HCT116 (cell line): ENCODE results near the gene CSRP3. TPM values are rescaled to one million over a fixed set of nuclear protein-coding genes. Genes with fewer than 3 reads are reported as not detected.

Experiments
- ATAC-seq: fragments of 200-7000 bp; cut with Tn5 transposase; 2 replicates; pipeline ENCODE4 v1.9.1; 2020; ENCODE audit warnings: mild to moderate bottlenecking, moderate library complexity
- BruUV-seq: library from RNA; stranded (reverse); fragments of 400-500 nt; replicated peaks from 2 replicates; lab custom pipeline; 2021; lab: Mats Ljungman, UMichigan
- CTCF ChIA-PET: fragments of 300-600 bp; sonication (Branson Sonifier 250); formaldehyde crosslinking; loops from one replicate; lab custom pipeline; 2021; ENCODE audit warnings: antibody characterized with exemption; lab: Charles Lee
- POLR2A ChIA-PET: fragments of 300-600, 350-600 bp; sonication (Branson Sonifier 250); formaldehyde crosslinking; loops from one replicate; lab custom pipeline; 2021; ENCODE audit warnings: antibody characterized with exemption; lab: Charles Lee
- RAD21 ChIA-PET, 2 experiments: fragments of 300-600 bp; sonication (Branson Sonifier 250); formaldehyde crosslinking; loops; one replicate each; lab custom pipeline; 2023; ENCODE audit warnings: low total read pairs in 2 of 2; ENCODE audit not compliant: uncharacterized antibody in 2 of 2, unreplicated experiment in 2 of 2, low non-redundant PET in 1 of 2; lab: Charles Lee
- DNase-seq: peaks from one replicate; pipeline ENCODE4 v3.0.0-alpha.2; 2010; ENCODE audit warnings: low read depth, low spot score
- H2AFZ ChIP-seq: fragments of 200-600 bp; shearing (Covaris generic), sonication (generic); 2 replicates; pipeline ENCODE4 v1.6.1; 2017; ENCODE audit warnings: low read depth, mixed run types, mixed read lengths, antibody characterized with exemption, low read length; ENCODE audit not compliant: poor library complexity, severe bottlenecking
- H3K27ac ChIP-seq: 2 replicates; pipeline ENCODE4 v1.5.1; 2012; ENCODE audit warnings: low read depth, low read length
- H3K27me3 ChIP-seq: fragments of 200-600 bp; sonication (generic); 2 replicates; pipeline ENCODE4 v1.6.1; 2016; ENCODE audit warnings: mixed run types, low read length, mixed read lengths; ENCODE audit not compliant: insufficient read depth
- H3K36me3 ChIP-seq, 2 experiments: fragments of 200-500 bp in 1 of 2; fragments of 200-600 bp in 1 of 2; sonication (Bioruptor generic) in 1 of 2; sonication (generic) in 1 of 2; 2 replicates each; pipeline versions ENCODE4 v1.5.1 to v1.6.1; 2014 to 2016; ENCODE audit warnings: low read length in 2 of 2, inconsistent platforms in 1 of 2, mixed read lengths in 1 of 2, mixed run types in 1 of 2; ENCODE audit not compliant: insufficient read depth in 2 of 2, control insufficient read depth in 1 of 2
- H3K4me1 ChIP-seq, 2 experiments: fragments of 200-600 bp in 1 of 2; sonication (generic) in 1 of 2; 2 replicates each; pipeline versions ENCODE4 v1.5.1 to v1.6.1; 2012 to 2017; ENCODE audit warnings: low read length in 2 of 2, inconsistent platforms in 1 of 2, mild to moderate bottlenecking in 1 of 2, mixed read lengths in 1 of 2, mixed run types in 1 of 2, moderate library complexity in 1 of 2; ENCODE audit not compliant: insufficient read depth in 2 of 2, control insufficient read depth in 1 of 2
- H3K4me2 ChIP-seq: fragments of 200-600 bp; sonication (generic); 2 replicates; pipeline ENCODE4 v1.6.1; 2017; ENCODE audit warnings: mixed run types, low read length, mixed read lengths
- H3K4me3 ChIP-seq, 2 experiments: fragments of 200-600 bp in 1 of 2; sonication (generic) in 1 of 2; replicated peaks in 1 of 2; 2 replicates each; pipeline ENCODE4 v1.5.1; 2011 to 2016; ENCODE audit warnings: low read length in 2 of 2, control low read depth in 1 of 2, low read depth in 1 of 2, mild to moderate bottlenecking in 1 of 2, mixed read lengths in 1 of 2, mixed run types in 1 of 2
- H3K79me2 ChIP-seq: fragments of 200-600 bp; sonication (generic); 2 replicates; pipeline ENCODE4 v1.6.1; 2017; ENCODE audit warnings: mild to moderate bottlenecking, mixed run types, low read length, moderate library complexity, mixed read lengths; ENCODE audit not compliant: insufficient read depth
- H3K9ac ChIP-seq: fragments of 200-600 bp; sonication (generic); 2 replicates; pipeline ENCODE4 v1.6.1; 2016; ENCODE audit warnings: low read length, mixed read lengths
- H3K9me2 ChIP-seq: fragments of 200-600 bp; sonication (generic), shearing (Covaris generic); 2 replicates; pipeline ENCODE4 v1.6.1; 2017; ENCODE audit warnings: mixed run types, mild to moderate bottlenecking, moderate library complexity; ENCODE audit not compliant: insufficient read depth
- H3K9me3 ChIP-seq, 2 experiments: fragments of 200-500 bp in 1 of 2; fragments of 200-600 bp in 1 of 2; sonication (Bioruptor generic) in 1 of 2; sonication (generic) in 1 of 2; 2 replicates each; pipeline ENCODE4 v1.6.1; 2014 to 2017; ENCODE audit warnings: low read length in 2 of 2, mixed read lengths in 2 of 2, inconsistent platforms in 1 of 2, low read depth in 1 of 2, mild to moderate bottlenecking in 1 of 2, mixed run types in 1 of 2, moderate library complexity in 1 of 2; ENCODE audit not compliant: control insufficient read depth in 1 of 2, insufficient read depth in 1 of 2
- H4K20me1 ChIP-seq: fragments of 200-600 bp; sonication (generic), shearing (Covaris generic); 2 replicates; pipeline ENCODE4 v1.6.1; 2017; ENCODE audit warnings: mixed run types, mild to moderate bottlenecking, moderate library complexity; ENCODE audit not compliant: insufficient read depth
- CBX3 ChIP-seq: IDR thresholded peaks from 2 replicates; pipeline ENCODE4 v1.6.1; 2012; ENCODE audit warnings: low read depth
- EGR1 ChIP-seq: IDR thresholded peaks from 2 replicates; pipeline ENCODE4 v1.6.1; 2012; ENCODE audit warnings: low read depth
- ELF1 ChIP-seq: IDR thresholded peaks from 2 replicates; pipeline ENCODE4 v1.6.1; 2012; ENCODE audit warnings: low read depth, borderline replicate concordance
- JUND ChIP-seq: IDR thresholded peaks from 2 replicates; pipeline ENCODE4 v1.6.1; 2012
- POLR2A ChIP-seq: IDR thresholded peaks from 2 replicates; pipeline ENCODE4 v1.7.0; 2011; ENCODE audit warnings: borderline replicate concordance; ENCODE audit not compliant: insufficient read depth, insufficient read length; ENCODE audit errors: extremely low read depth
- POLR2AphosphoS5 ChIP-seq: IDR thresholded peaks from 2 replicates; pipeline ENCODE4 v1.6.1; 2011; ENCODE audit warnings: mild to moderate bottlenecking, low read depth, low read length, moderate library complexity
- RAD21 ChIP-seq: IDR thresholded peaks from 2 replicates; pipeline ENCODE4 v1.6.1; 2012; ENCODE audit warnings: low read depth, mild to moderate bottlenecking
- SIN3A ChIP-seq: IDR thresholded peaks from 2 replicates; pipeline ENCODE4 v1.6.1; 2012; ENCODE audit warnings: low read depth
- SP1 ChIP-seq: IDR thresholded peaks from 2 replicates; pipeline ENCODE4 v1.6.1; 2012; ENCODE audit warnings: low read depth
- SRF ChIP-seq: IDR thresholded peaks from 2 replicates; pipeline ENCODE4 v1.6.1; 2012; ENCODE audit warnings: low read depth
- TCF7L2 ChIP-seq: IDR thresholded peaks from 2 replicates; pipeline ENCODE4 v1.7.0; 2011; ENCODE audit warnings: borderline replicate concordance, inconsistent platforms; ENCODE audit not compliant: insufficient read depth, insufficient read length; ENCODE audit errors: extremely low read depth
- ZNF274 ChIP-seq: fragments of 200-500 bp; sonication (Bioruptor generic); IDR thresholded peaks from 2 replicates; pipeline ENCODE4 v1.6.1; 2014; ENCODE audit warnings: mild to moderate bottlenecking, low read depth, low read length, inconsistent platforms
- intact Hi-C: fragments of 100-400 bp; cut with micrococcal nuclease; formaldehyde crosslinking; loops from 2 replicates; pipeline ENCODE4 v1.10.0; 2022
- total RNA-seq: library from RNA; stranded (reverse); gene quantifications from one replicate; pipeline ENCODE4 v1.2.1, GENCODE V29; 2021; ENCODE audit not compliant: unreplicated experiment
- TF ChIP-seq, protein P1 (sequence below): IDR thresholded peaks from 2 replicates; pipeline ENCODE4 v1.6.1; 2011; ENCODE audit warnings: mild to moderate bottlenecking, low read length, moderate library complexity; ENCODE audit not compliant: insufficient replicate concordance; ENCODE audit errors: extremely low read depth
- TF ChIP-seq, protein P2 (sequence below): IDR thresholded peaks from 2 replicates; pipeline ENCODE4 v1.6.1; 2012; ENCODE audit warnings: low read depth
- TF ChIP-seq, protein P3 (sequence below): IDR thresholded peaks from 2 replicates; pipeline ENCODE4 v1.6.1; 2012

The CSRP3 gene
- total RNA-seq, 1 experiment from 2014 or later = not detected

DNA sequence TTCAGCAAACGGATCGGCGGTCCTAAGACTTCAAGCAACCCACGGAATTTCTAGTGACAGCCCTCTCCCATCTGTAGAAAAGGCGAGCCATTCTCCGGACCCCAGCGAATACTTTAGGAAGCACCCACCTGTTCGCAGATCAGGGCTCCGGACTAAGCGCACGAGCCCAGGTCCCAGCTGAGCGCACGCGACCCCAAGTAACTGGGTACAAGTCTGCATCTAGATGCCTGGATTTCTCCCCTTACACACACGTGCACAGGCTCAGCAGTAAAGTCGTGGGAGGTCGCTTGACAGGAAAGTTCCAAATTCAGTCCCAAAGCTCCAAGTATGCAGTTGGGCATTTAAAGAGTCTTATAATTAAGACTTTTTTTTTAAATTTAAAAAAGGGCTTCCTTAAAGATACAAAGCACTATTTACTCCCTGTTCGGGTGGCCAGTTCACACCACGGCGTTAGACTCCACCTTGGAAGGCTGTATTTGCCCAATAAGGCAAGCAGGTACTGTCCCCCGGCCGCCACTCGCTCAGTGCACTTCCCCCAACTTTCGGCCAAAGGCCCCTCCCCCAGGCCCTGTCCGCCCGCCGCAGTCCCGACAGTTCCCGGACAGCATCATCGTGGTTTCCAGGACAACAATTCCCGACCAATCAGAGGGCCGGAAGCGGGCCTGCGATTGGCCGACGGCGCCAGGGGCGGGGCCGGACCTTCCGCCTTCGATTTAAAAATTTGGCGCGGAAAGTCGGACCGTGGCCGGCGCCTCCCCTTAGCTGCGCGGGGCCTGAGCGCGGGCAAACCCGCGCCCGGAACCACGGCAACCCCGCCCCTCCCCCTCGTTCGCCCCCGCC is 38.9 kb upstream of the CSRP3 start, which contains the start of gene E2F8:
E2F8 (minus strand) TSS at position 526 of the 840 bp plus-strand sequence. CDS start 824 bp downstream, outside the sequence.
- Histone ChIP-seq H3K4me2 (peak within 1 kb of the TSS; percentile 83), H3K27me3 (no peaks in the 10 kb centered on the region), H3K4me3 (peak within 1 kb of the TSS; percentile 76 to 94), H3K9me2 (no peaks in the 10 kb centered on the region), H3K9me3 (no peaks in the 10 kb centered on the region), H4K20me1 (no peaks in the 10 kb centered on the region), H3K9ac (peak within 1 kb of the TSS; percentile 90), H3K27ac (peak within 1 kb of the TSS; percentile 67), H3K79me2 (peaks cover 22% of the 10 kb centered on the region), H3K4me1 (peaks cover 10 to 46% of the 10 kb centered on the region in 2 experiments), H2AFZ (peak within 1 kb of the TSS; percentile 38), H3K36me3 (peaks cover 2 to 17% of the 10 kb centered on the region in 2 experiments; a peak in 1 of 4 replicates)
- intact Hi-C loops = loop anchor here (2.0 kb wide), 2 partner anchors 124 to 164 kb away; partner anchors contain the start of gene ZDHHC13
- no peak for TF ChIP-seq TCF7L2
- TF ChIP-seq POLR2A = no peak
- TF ChIP-seq, protein P1, sequence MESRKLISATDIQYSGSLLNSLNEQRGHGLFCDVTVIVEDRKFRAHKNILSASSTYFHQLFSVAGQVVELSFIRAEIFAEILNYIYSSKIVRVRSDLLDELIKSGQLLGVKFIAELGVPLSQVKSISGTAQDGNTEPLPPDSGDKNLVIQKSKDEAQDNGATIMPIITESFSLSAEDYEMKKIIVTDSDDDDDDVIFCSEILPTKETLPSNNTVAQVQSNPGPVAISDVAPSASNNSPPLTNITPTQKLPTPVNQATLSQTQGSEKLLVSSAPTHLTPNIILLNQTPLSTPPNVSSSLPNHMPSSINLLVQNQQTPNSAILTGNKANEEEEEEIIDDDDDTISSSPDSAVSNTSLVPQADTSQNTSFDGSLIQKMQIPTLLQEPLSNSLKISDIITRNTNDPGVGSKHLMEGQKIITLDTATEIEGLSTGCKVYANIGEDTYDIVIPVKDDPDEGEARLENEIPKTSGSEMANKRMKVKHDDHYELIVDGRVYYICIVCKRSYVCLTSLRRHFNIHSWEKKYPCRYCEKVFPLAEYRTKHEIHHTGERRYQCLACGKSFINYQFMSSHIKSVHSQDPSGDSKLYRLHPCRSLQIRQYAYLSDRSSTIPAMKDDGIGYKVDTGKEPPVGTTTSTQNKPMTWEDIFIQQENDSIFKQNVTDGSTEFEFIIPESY = no peak
- TF ChIP-seq SRF = peak; percentile 93
- peak; percentile 70 for TF ChIP-seq POLR2AphosphoS5
- TF ChIP-seq SP1 = peak; percentile 84
- TF ChIP-seq, protein P2, sequence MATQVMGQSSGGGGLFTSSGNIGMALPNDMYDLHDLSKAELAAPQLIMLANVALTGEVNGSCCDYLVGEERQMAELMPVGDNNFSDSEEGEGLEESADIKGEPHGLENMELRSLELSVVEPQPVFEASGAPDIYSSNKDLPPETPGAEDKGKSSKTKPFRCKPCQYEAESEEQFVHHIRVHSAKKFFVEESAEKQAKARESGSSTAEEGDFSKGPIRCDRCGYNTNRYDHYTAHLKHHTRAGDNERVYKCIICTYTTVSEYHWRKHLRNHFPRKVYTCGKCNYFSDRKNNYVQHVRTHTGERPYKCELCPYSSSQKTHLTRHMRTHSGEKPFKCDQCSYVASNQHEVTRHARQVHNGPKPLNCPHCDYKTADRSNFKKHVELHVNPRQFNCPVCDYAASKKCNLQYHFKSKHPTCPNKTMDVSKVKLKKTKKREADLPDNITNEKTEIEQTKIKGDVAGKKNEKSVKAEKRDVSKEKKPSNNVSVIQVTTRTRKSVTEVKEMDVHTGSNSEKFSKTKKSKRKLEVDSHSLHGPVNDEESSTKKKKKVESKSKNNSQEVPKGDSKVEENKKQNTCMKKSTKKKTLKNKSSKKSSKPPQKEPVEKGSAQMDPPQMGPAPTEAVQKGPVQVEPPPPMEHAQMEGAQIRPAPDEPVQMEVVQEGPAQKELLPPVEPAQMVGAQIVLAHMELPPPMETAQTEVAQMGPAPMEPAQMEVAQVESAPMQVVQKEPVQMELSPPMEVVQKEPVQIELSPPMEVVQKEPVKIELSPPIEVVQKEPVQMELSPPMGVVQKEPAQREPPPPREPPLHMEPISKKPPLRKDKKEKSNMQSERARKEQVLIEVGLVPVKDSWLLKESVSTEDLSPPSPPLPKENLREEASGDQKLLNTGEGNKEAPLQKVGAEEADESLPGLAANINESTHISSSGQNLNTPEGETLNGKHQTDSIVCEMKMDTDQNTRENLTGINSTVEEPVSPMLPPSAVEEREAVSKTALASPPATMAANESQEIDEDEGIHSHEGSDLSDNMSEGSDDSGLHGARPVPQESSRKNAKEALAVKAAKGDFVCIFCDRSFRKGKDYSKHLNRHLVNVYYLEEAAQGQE = no peak
- TF ChIP-seq, protein P3, sequence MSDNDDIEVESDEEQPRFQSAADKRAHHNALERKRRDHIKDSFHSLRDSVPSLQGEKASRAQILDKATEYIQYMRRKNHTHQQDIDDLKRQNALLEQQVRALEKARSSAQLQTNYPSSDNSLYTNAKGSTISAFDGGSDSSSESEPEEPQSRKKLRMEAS = peak; percentile 58
- no peak for TF ChIP-seq CBX3
- TF ChIP-seq ELF1 = peak; percentile 61
- peak; percentile 65 for TF ChIP-seq SIN3A
- TF ChIP-seq RAD21 = no peak
- no peak for TF ChIP-seq ZNF274
- no peak for TF ChIP-seq EGR1
- TF ChIP-seq JUND = no peak
- POLR2A ChIA-PET = no interaction called here
- CTCF ChIA-PET = interaction anchor here (0.6 kb wide), 3 partner anchors 125 to 632 kb away, joined by 3 read pairs; no protein-coding TSS in a partner anchor
- RAD21 ChIA-PET = no interaction called here
- peak; percentile 90 for ATAC-seq
- TSS peak; percentile 83 for BruUV-seq
- DNase-seq = peak; percentile 93
